ENCODE results near the gene DCXR. TPM values are rescaled to one million over a fixed set of nuclear protein-coding genes. Genes with fewer than 3 reads are reported as not detected.
A peak's percentile ranks its signal among the peaks of the same experiment; 100 is the strongest.

The DCXR gene
- total and polyA plus RNA-seq, 8 donors: 34.8 to 108 (median 60.0) TPM

GRCh38 chr17:82077617-82078358 is 40.3 kb upstream of the DCXR start:
- H3K4me1 ChIP-seq: no peaks in the 10 kb centered on the region
- ATAC-seq (peak in 3 of 4 donors; percentile 5 to 27 (median 9)), FAIRE-seq (no peak), DNase-seq (peak in 1 of 6 donors; percentile 65)
- TF ChIP-seq CTCF (IDR thresholded peaks at IDR 0.05): no peak
- intact Hi-C loops (cut with DNase I): no loop called here
- H3K9me3 ChIP-seq: no peaks in the 10 kb centered on the region
- H3K36me3 ChIP-seq: peaks cover 0 to 15% (median 4%) of the 10 kb centered on the region in 3 donors
- no peaks in the 10 kb centered on the region for H3K27me3 ChIP-seq
- 78 to 79% methylated on average over 25 to 28 of the region's 28 CpGs for WGBS, 2 donors
- H3K27ac ChIP-seq: no peak overlapping the region
- H3K4me3 ChIP-seq: no peak overlapping the region

- Histone ChIP-seq H3K4me1 (no peaks in the 10 kb centered on the region), H3K4me3 (no peak overlapping the region), H3K36me3 (peaks cover 0 to 7% (median 0%) of the 10 kb centered on the region in 3 donors), H3K27ac (no peak overlapping the region), H3K27me3 (no peaks in the 10 kb centered on the region), H3K9me3 (no peaks in the 10 kb centered on the region)
- FAIRE-seq: no peak
- intact Hi-C loops (cut with DNase I): no loop called here
- WGBS, 2 donors: 80% methylated on average over 20 to 21 of the region's 21 CpGs
- peak in 1 of 6 donors; percentile 62 for DNase-seq
- no peak for TF ChIP-seq CTCF (IDR thresholded peaks at IDR 0.05)
- ATAC-seq: peak in 2 of 4 donors; percentile 4 to 24
These were observed 39.5 kb upstream of the DCXR start for GRCh38 chr17:82076785-82077591.

GRCh38 chr17:82076018-82076784 is 38.7 kb upstream of the DCXR start:
- 80 to 87% methylated on average over 25 of the region's 25 CpGs for WGBS, 2 donors
- Histone ChIP-seq H3K27ac (no peak overlapping the region), H3K9me3 (no peaks in the 10 kb centered on the region), H3K4me3 (no peak overlapping the region), H3K36me3 (peaks cover 0 to 7% (median 0%) of the 10 kb centered on the region in 3 donors), H3K4me1 (no peaks in the 10 kb centered on the region), H3K27me3 (no peaks in the 10 kb centered on the region)
- no peak for TF ChIP-seq CTCF (IDR thresholded peaks at IDR 0.05)
- FAIRE-seq: no peak
- ATAC-seq: no peak
- peak in 1 of 6 donors; percentile 27 for DNase-seq
- intact Hi-C loops (cut with DNase I): no loop called here

GRCh38 chr17:82073446-82073845 is 35.9 kb upstream of the DCXR start:
- intact Hi-C loops (cut with DNase I): no loop called here
- H3K9me3 ChIP-seq: no peaks in the 10 kb centered on the region
- no peak for ATAC-seq
- H3K36me3 ChIP-seq: no peaks in the 10 kb centered on the region
- no peak overlapping the region for H3K27ac ChIP-seq
- FAIRE-seq: no peak
- no peak for TF ChIP-seq CTCF (IDR thresholded peaks at IDR 0.05)
- H3K4me1 ChIP-seq: no peaks in the 10 kb centered on the region
- no peak for DNase-seq
- no peaks in the 10 kb centered on the region for H3K27me3 ChIP-seq
- 73 to 80% methylated on average over 9 of the region's 9 CpGs for WGBS, 2 donors
- H3K4me3 ChIP-seq: no peak overlapping the region
